Suprapubic skin (tissue), 4 donors: ENCODE results near the gene NEK10.

Experiments
- EP300 ChIP-seq: sonication (generic); formaldehyde crosslinking; IDR thresholded peaks from one replicate; pipeline ENCODE4 v1.6.1; 2017; ENCODE audit warnings: antibody characterized with exemption
- POLR2AphosphoS5 ChIP-seq, 3 donors: sonication (generic); formaldehyde crosslinking; IDR thresholded peaks; one replicate each; pipeline ENCODE4 v1.6.1; 2017; ENCODE audit warnings: antibody characterized with exemption in 3 of 3
- TF ChIP-seq, protein P1 (sequence below), 2 donors: fragments of 200-600 bp in 1 of 2; fragments of 450-650 bp in 1 of 2; sonication (generic) in 1 of 2; IDR thresholded peaks; one replicate each; pipeline ENCODE4 v1.5.1; 2016 to 2019; ENCODE audit warnings: antibody characterized with exemption in 2 of 2, mild to moderate bottlenecking in 1 of 2, moderate library complexity in 1 of 2

DNA sequence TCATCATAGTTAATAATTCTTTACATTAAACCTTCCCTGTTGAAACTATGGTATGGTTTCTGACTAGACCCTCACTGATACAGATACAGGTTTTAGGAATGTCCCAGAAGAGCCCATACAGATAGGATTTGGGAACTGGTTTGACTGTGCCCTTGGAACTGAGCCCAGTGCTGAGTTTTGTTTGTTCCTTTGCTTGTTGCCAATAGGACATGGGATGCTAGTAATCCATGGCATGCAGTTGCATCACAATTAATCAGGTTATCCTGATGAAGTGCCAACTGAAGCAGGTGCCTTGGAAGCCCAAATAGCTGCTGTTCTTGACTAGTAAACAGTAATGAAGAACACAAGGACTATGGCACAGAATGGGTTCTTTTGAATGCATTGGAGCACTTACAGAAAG is 230.6 kb downstream of the NEK10 start:
- TF ChIP-seq, protein P1, sequence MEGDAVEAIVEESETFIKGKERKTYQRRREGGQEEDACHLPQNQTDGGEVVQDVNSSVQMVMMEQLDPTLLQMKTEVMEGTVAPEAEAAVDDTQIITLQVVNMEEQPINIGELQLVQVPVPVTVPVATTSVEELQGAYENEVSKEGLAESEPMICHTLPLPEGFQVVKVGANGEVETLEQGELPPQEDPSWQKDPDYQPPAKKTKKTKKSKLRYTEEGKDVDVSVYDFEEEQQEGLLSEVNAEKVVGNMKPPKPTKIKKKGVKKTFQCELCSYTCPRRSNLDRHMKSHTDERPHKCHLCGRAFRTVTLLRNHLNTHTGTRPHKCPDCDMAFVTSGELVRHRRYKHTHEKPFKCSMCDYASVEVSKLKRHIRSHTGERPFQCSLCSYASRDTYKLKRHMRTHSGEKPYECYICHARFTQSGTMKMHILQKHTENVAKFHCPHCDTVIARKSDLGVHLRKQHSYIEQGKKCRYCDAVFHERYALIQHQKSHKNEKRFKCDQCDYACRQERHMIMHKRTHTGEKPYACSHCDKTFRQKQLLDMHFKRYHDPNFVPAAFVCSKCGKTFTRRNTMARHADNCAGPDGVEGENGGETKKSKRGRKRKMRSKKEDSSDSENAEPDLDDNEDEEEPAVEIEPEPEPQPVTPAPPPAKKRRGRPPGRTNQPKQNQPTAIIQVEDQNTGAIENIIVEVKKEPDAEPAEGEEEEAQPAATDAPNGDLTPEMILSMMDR (IDR thresholded peaks at IDR 0.05): no peak
- TF ChIP-seq POLR2AphosphoS5 (IDR thresholded peaks at IDR 0.05): no peak
- TF ChIP-seq EP300: no peak
